ENCODE measurements around the gene PNKD.
A peak's percentile ranks its signal among the peaks of the same experiment; 100 is the strongest.
"Not testable (repeated sequence)": the region's sequence is repeated elsewhere in the genome, so short reads cannot be mapped to it uniquely, and the experiment has no call there.

PNKD gene

GRCh38 chr2:218293715-218294429 is 23.6 kb downstream of the PNKD start:
- DNase-seq = no peak

GRCh38 chr2:218294430-218295022 is 24.2 kb downstream of the PNKD start:
- no peak for DNase-seq

GRCh38 chr2:218295029-218295428 is 24.7 kb downstream of the PNKD start:
- no peak for DNase-seq

GRCh38 chr2:218296200-218296599 is 25.9 kb downstream of the PNKD start:
- no peak for DNase-seq

GRCh38 chr2:218296847-218297246 is 26.5 kb downstream of the PNKD start:
- no peak for DNase-seq

GRCh38 chr2:218298314-218298875 is 28.1 kb downstream of the PNKD start:
- no peak for DNase-seq

- no peak for DNase-seq
These were observed 29.8 kb downstream of the PNKD start for GRCh38 chr2:218300141-218300540.

GRCh38 chr2:218301176-218301819 is 31.0 kb downstream of the PNKD start:
- DNase-seq = peak; percentile 83

GRCh38 chr2:218305383-218305782 is 35.1 kb downstream of the PNKD start:
- no peak for DNase-seq

GRCh38 chr2:218306184-218306920 is 36.0 kb downstream of the PNKD start:
- no peak for DNase-seq

GRCh38 chr2:218307415-218308090 is 37.2 kb downstream of the PNKD start:
- no peak for DNase-seq

- DNase-seq = no peak
These were observed 40.7 kb downstream of the PNKD start for GRCh38 chr2:218310853-218311540.

GRCh38 chr2:218311541-218312266 is 41.4 kb downstream of the PNKD start:
- DNase-seq = not testable (repeated sequence)

- DNase-seq = no peak
These were observed 42.0 kb downstream of the PNKD start for GRCh38 chr2:218312267-218312756.

GRCh38 chr2:218313356-218313755 is 43.0 kb downstream of the PNKD start:
- DNase-seq = no peak

- not testable (repeated sequence) for DNase-seq
These were observed 44.4 kb downstream of the PNKD start for GRCh38 chr2:218314764-218315163.

- DNase-seq = no peak
These were observed 45.1 kb downstream of the PNKD start for GRCh38 chr2:218315397-218315796.

GRCh38 chr2:218317303-218317630 is 46.9 kb downstream of the PNKD start:
- no peak for DNase-seq

GRCh38 chr2:218317835-218318234 is 47.5 kb downstream of the PNKD start:
- DNase-seq = no peak

GRCh38 chr2:218318241-218318640 is 47.9 kb downstream of the PNKD start:
- DNase-seq = no peak

- no peak for DNase-seq
These were observed 49.6 kb downstream of the PNKD start for GRCh38 chr2:218319813-218320365.

All from CD4-positive, alpha-beta T cell treated with Interferon gamma for 1 hour (primary cell).